H1 (cell line): ENCODE data around the gene RIGI. TPM values are rescaled to one million over a fixed set of nuclear protein-coding genes. Genes with fewer than 3 reads are reported as not detected.

Experiments used
- CTCF ChIA-PET: fragments of 300-600 bp; sonication (Branson Sonifier 250); formaldehyde crosslinking; loops from one replicate; lab custom pipeline; 2021; ENCODE audit not compliant: partially characterized antibody; lab: Charles Lee
- POLR2A ChIA-PET: fragments of 300-600 bp; sonication (Branson Sonifier 250); formaldehyde crosslinking; loops from one replicate; lab custom pipeline; 2021; ENCODE audit warnings: inconsistent platforms; ENCODE audit not compliant: partially characterized antibody; lab: Charles Lee
- DNase-seq, 2 experiments: peaks; one replicate each; pipeline versions ENCODE4 v3.0.0 to v3.0.0-alpha.2; 2010 to 2022; ENCODE audit warnings: low spot score in 2 of 2, low read depth in 1 of 2, mixed read lengths in 1 of 2
- FAIRE-seq: peaks from 2 replicates; lab custom pipeline; 2011; peaks lifted over from hg19 to GRCh38; lab: Jason Lieb, UNC
- H2AFZ ChIP-seq: 2 replicates; pipeline ENCODE4 v1.8.1; 2012; ENCODE audit warnings: low read length, inconsistent platforms
- H2AK5ac ChIP-seq: 2 replicates; pipeline ENCODE4 v1.6.1; 2013; ENCODE audit warnings: low read depth, low read length
- H2BK120ac ChIP-seq: replicated peaks from 2 replicates; pipeline ENCODE3; 2013; ENCODE audit warnings: low read depth, low read length, inconsistent platforms
- H2BK12ac ChIP-seq: 2 replicates; pipeline ENCODE4 v1.6.1; 2013; ENCODE audit warnings: low read depth, low read length
- H2BK15ac ChIP-seq: 2 replicates; pipeline ENCODE4 v1.6.1; 2013; ENCODE audit warnings: low read length
- H2BK20ac ChIP-seq: 2 replicates; pipeline ENCODE4 v1.6.1; 2013; ENCODE audit warnings: low read length
- H2BK5ac ChIP-seq: 2 replicates; pipeline ENCODE4 v1.6.1; 2013; ENCODE audit warnings: low read depth, low read length
- H3K14ac ChIP-seq: 2 replicates; pipeline ENCODE4 v1.6.1; 2013; ENCODE audit warnings: inconsistent platforms; ENCODE audit not compliant: insufficient read length
- H3K18ac ChIP-seq: 2 replicates; pipeline ENCODE4 v1.6.1; 2013; ENCODE audit warnings: low read length; ENCODE audit errors: extremely low read depth
- H3K23ac ChIP-seq: 2 replicates; pipeline ENCODE4 v1.6.1; 2013; ENCODE audit warnings: inconsistent platforms; ENCODE audit not compliant: insufficient read length
- H3K23me2 ChIP-seq: 2 replicates; pipeline ENCODE4 v1.6.1; 2013; ENCODE audit warnings: low read depth, low read length
- H3K27ac ChIP-seq: 2 replicates; pipeline ENCODE4 v1.6.1; 2011; ENCODE audit warnings: low read depth, low read length, inconsistent platforms
- H3K27me3 ChIP-seq, 4 experiments: replicated peaks in 1 of 4; 1 replicate in 1 of 4; 2 replicates in 3 of 4; pipeline versions ENCODE4 v1.6.1 to v1.8.1; 2011 to 2013; ENCODE audit warnings: low read length in 3 of 4, mild to moderate bottlenecking in 3 of 4, inconsistent platforms in 2 of 4, mixed read lengths in 2 of 4, moderate library complexity in 1 of 4; ENCODE audit not compliant: control insufficient read depth in 3 of 4, insufficient read depth in 3 of 4; ENCODE audit errors: extremely low read depth in 1 of 4
- H3K36me3 ChIP-seq, 4 experiments: 2 replicates each; pipeline versions ENCODE4 v1.6.1 to v1.8.1; 2011 to 2013; ENCODE audit warnings: mild to moderate bottlenecking in 4 of 4, low read length in 3 of 4, moderate library complexity in 2 of 4, control low read depth in 1 of 4, inconsistent platforms in 1 of 4; ENCODE audit not compliant: insufficient read depth in 4 of 4, control insufficient read depth in 2 of 4
- H3K4ac ChIP-seq: replicated peaks from 2 replicates; pipeline ENCODE3; 2013; ENCODE audit warnings: low read length, low read depth, mixed read lengths, inconsistent platforms; ENCODE audit not compliant: insufficient read length
- H3K4me1 ChIP-seq, 4 experiments: replicated peaks in 1 of 4; 1 replicate in 1 of 4; 2 replicates in 3 of 4; pipeline versions ENCODE4 v1.6.1 to v1.8.1; 2011 to 2013; ENCODE audit warnings: low read length in 3 of 4, inconsistent platforms in 2 of 4, mixed read lengths in 1 of 4; ENCODE audit not compliant: insufficient read depth in 4 of 4, control insufficient read depth in 3 of 4
- H3K4me2 ChIP-seq, 2 experiments: 2 replicates each; pipeline versions ENCODE4 v1.6.1 to v1.8.1; 2011 to 2013; ENCODE audit warnings: low read depth in 2 of 2, low read length in 2 of 2, control low read depth in 1 of 2, inconsistent platforms in 1 of 2, mild to moderate bottlenecking in 1 of 2; ENCODE audit not compliant: insufficient read depth in 1 of 2
- H3K4me3 ChIP-seq, 4 experiments: fragments of 200-600, 300-600 bp in 1 of 4; sonication (generic), shearing (Covaris generic), sonication (Bioruptor Twin) in 1 of 4; 2 replicates each; pipeline versions ENCODE4 v1.5.1 to v1.8.1; 2011 to 2016; ENCODE audit warnings: low read length in 4 of 4, low read depth in 3 of 4, control low read depth in 2 of 4, inconsistent platforms in 2 of 4, mild to moderate bottlenecking in 2 of 4, mixed read lengths in 1 of 4, moderate library complexity in 1 of 4; ENCODE audit not compliant: insufficient read depth in 2 of 4; ENCODE audit errors: extremely low read depth in 1 of 4
- H3K56ac ChIP-seq: replicated peaks from 2 replicates; pipeline ENCODE3; 2013; ENCODE audit warnings: low read depth, mild to moderate bottlenecking, mixed read lengths, low read length, inconsistent platforms; ENCODE audit not compliant: insufficient read length
- H3K79me1 ChIP-seq: 2 replicates; pipeline ENCODE4 v1.6.1; 2013; ENCODE audit warnings: low read depth, low read length, control low read depth
- H3K79me2 ChIP-seq, 2 experiments: 2 replicates each; pipeline versions ENCODE4 v1.6.1 to v1.8.1; 2012 to 2013; ENCODE audit warnings: low read length in 2 of 2, mild to moderate bottlenecking in 2 of 2, inconsistent platforms in 1 of 2; ENCODE audit not compliant: insufficient read depth in 2 of 2, control insufficient read depth in 1 of 2
- H3K9ac ChIP-seq, 4 experiments: replicated peaks in 1 of 4; 1 replicate in 1 of 4; 2 replicates in 3 of 4; pipeline versions ENCODE4 v1.6.1 to v1.8.1; 2011 to 2013; ENCODE audit warnings: low read depth in 3 of 4, low read length in 3 of 4, control low read depth in 2 of 4, mild to moderate bottlenecking in 2 of 4, moderate library complexity in 2 of 4, inconsistent platforms in 1 of 4; ENCODE audit errors: extremely low read depth in 1 of 4
- H3K9me3 ChIP-seq, 2 experiments: 2 replicates each; pipeline versions ENCODE4 v1.6.1 to v1.8.1; 2012 to 2013; ENCODE audit warnings: mild to moderate bottlenecking in 2 of 2, moderate library complexity in 2 of 2, control low read depth in 1 of 2, inconsistent platforms in 1 of 2, low read depth in 1 of 2, low read length in 1 of 2, mixed read lengths in 1 of 2; ENCODE audit not compliant: insufficient read depth in 2 of 2
- H4K20me1 ChIP-seq, 2 experiments: replicated peaks in 1 of 2; 2 replicates each; pipeline versions ENCODE3 to v1.8.1; 2011 to 2013; ENCODE audit warnings: inconsistent platforms in 2 of 2, low read length in 2 of 2, mild to moderate bottlenecking in 1 of 2; ENCODE audit not compliant: insufficient read depth in 2 of 2, control insufficient read depth in 1 of 2
- H4K5ac ChIP-seq: 2 replicates; pipeline ENCODE4 v1.6.1; 2013; ENCODE audit warnings: low read length, low read depth, mixed read lengths, inconsistent platforms; ENCODE audit not compliant: insufficient read length
- H4K8ac ChIP-seq: 2 replicates; pipeline ENCODE4 v1.8.0; 2013; ENCODE audit warnings: mild to moderate bottlenecking, moderate library complexity, low read length, inconsistent platforms; ENCODE audit not compliant: insufficient read depth; ENCODE audit errors: extremely low read depth
- H4K91ac ChIP-seq: replicated peaks from 2 replicates; pipeline ENCODE3; 2013; ENCODE audit warnings: low read length, mixed read lengths, inconsistent platforms; ENCODE audit not compliant: insufficient read length
- ASH2L ChIP-seq: fragments of 200-600, 300-600 bp; sonication (generic); IDR thresholded peaks from one replicate; pipeline ENCODE4 v1.7.1; 2017; ENCODE audit warnings: low read length
- CBX8 ChIP-seq: fragments of 300-800, 300-1000 bp; sonication (generic); IDR thresholded peaks from 2 replicates; pipeline ENCODE4 v1.7.1; 2016; ENCODE audit warnings: low read depth, low read length, borderline replicate concordance
- CEBPB ChIP-seq: IDR thresholded peaks from 2 replicates; pipeline ENCODE4 v1.6.1; 2012; ENCODE audit warnings: low read depth, low read length
- EGR1 ChIP-seq: IDR thresholded peaks from 2 replicates; pipeline ENCODE4 v1.6.1; 2011; ENCODE audit warnings: low read depth, low read length, borderline replicate concordance
- KDM4A ChIP-seq: IDR thresholded peaks from one replicate; pipeline ENCODE4 v1.7.1; 2012; ENCODE audit warnings: low read depth, mild to moderate bottlenecking, moderate library complexity, low read length, inconsistent platforms; ENCODE audit not compliant: severe bottlenecking
- MAX ChIP-seq: IDR thresholded peaks from 2 replicates; pipeline ENCODE4 v1.6.1; 2012; ENCODE audit warnings: inconsistent platforms
- NANOG ChIP-seq: IDR thresholded peaks from 2 replicates; pipeline ENCODE4 v1.6.1; 2011; ENCODE audit warnings: low read length, low read depth, mild to moderate bottlenecking, inconsistent platforms; ENCODE audit not compliant: insufficient read depth, poor library complexity, severe bottlenecking
- POLR2A ChIP-seq, 2 experiments: IDR thresholded peaks; 1 replicate in 1 of 2; 2 replicates in 1 of 2; pipeline ENCODE4 v1.6.1; 2011; ENCODE audit warnings: low read depth in 2 of 2, low read length in 2 of 2, mild to moderate bottlenecking in 2 of 2; ENCODE audit errors: control extremely low read depth in 1 of 2
- POU5F1 ChIP-seq: IDR thresholded peaks from 2 replicates; pipeline ENCODE4 v1.6.1; 2011; ENCODE audit warnings: low read depth, mild to moderate bottlenecking, low read length, moderate library complexity
- TCF12 ChIP-seq: IDR thresholded peaks from 2 replicates; pipeline ENCODE4 v1.6.1; 2011; ENCODE audit warnings: low read depth, mild to moderate bottlenecking, low read length
- USF2 ChIP-seq: IDR thresholded peaks from 2 replicates; pipeline ENCODE4 v1.6.1; 2011; ENCODE audit warnings: low read length, improper control_type of control experiment
- WGBS, 2 experiments: shearing (Covaris generic) in 1 of 2; methylation state at CpG; one replicate each; pipeline versions ENCODE4 v1.1.6 to v1.1.7; 2013 to 2015; ENCODE audit warnings: low lambda C conversion rate in 2 of 2, mixed read lengths in 2 of 2, inconsistent platforms in 1 of 2, low coverage in 1 of 2, missing lambda C conversion rate in 1 of 2; ENCODE audit not compliant: insufficient replicate concordance in 2 of 2, insufficient coverage in 1 of 2, insufficient read length in 1 of 2; ENCODE audit errors: extremely low coverage in 1 of 2, missing lambda C conversion rate in 1 of 2; 5-methylcytosine and 5-hydroxymethylcytosine counted together
- polyA plus RNA-seq, 7 experiments: library from polyadenylated mRNA; depleted of rRNA in 3 of 7; stranded (reverse) in 5 of 7; unstranded in 2 of 7; fragments of >200 nt in 5 of 7; fragments of 200-250 nt in 2 of 7; gene quantifications; 1 replicate in 5 of 7; 2 replicates in 1 of 7; 4 replicates in 1 of 7; pipeline versions ENCODE4 v1.2.1 to v1.2.3, GENCODE V29; 2011 to 2013; ENCODE audit warnings: missing spikeins in 2 of 7, mixed read lengths in 2 of 7
- total RNA-seq: library from RNA; stranded (reverse); fragmentation: NEBNext Ultra II Directional; extraction: Animal tissue kit (Norgen Biotek cat#: 25700); gene quantifications from 2 replicates; pipeline ENCODE4 v1.2.1, GENCODE V29; 2021

The RIGI gene
- total and polyA plus RNA-seq, 2 of the 8 experiments (the other 6 are each of a cell fraction or from before 2014, with no cell fraction given), result 3.1 to 6.7 TPM

GRCh38 chr9:32525709-32526030 lies 326 bp downstream of the RIGI start:
- Histone ChIP-seq H4K5ac (no peak overlapping the region), H3K4me1 (peaks cover 0 to 5% (median 2%) of the 10 kb centered on the region in 4 experiments; a peak in 3 of 7 replicates), H4K20me1 (no peaks in the 10 kb centered on the region), H2AK5ac (no peak overlapping the region), H3K23ac (no peak overlapping the region), H3K79me1 (no peaks in the 10 kb centered on the region; the same call in 1 of the 2 replicates), H3K27ac (peak overlapping the region; percentile 53), H4K91ac (no peak overlapping the region), H3K18ac (no peak overlapping the region; the same call in 1 of the 2 replicates), H2BK5ac (peak overlapping the region; percentile 17; the same call in 1 of the 2 replicates), H3K4me2 (peak overlapping the region; percentile 78 to 83), H3K79me2 (0 out of 4 replicates have a peak, but pooled peaks cover 0 to 13% of the 10 kb centered on the region in 2 experiments), H3K56ac (no peak overlapping the region), H2BK15ac (no peak overlapping the region), H3K27me3 (no peaks in the 10 kb centered on the region), H2AFZ (peak overlapping the region; percentile 80), H3K9ac (peak overlapping the region in 3 of 4 experiments; percentile 75 to 79 (median 77); a peak in 6 of 7 replicates), H3K4ac (no peak overlapping the region), H3K4me3 (peak overlapping the region; percentile 67 to 90 (median 82)), H3K23me2 (peaks cover 4% of the 10 kb centered on the region; the same call in 1 of the 2 replicates), H3K36me3 (peaks cover 0 to 2% (median 0%) of the 10 kb centered on the region in 4 experiments; a peak in 2 of 8 replicates), H4K8ac (no peak overlapping the region), H2BK120ac (no peak overlapping the region), H2BK20ac (no peak overlapping the region), H3K14ac (no peak overlapping the region), H2BK12ac (no peak overlapping the region), H3K9me3 (peaks cover under 1 to 2% of the 10 kb centered on the region in 2 experiments; a peak in 2 of 4 replicates)
- DNase-seq, result no peak
- POLR2A ChIA-PET, result interaction anchor here (0.5 to 2.4 kb wide), 15 partner anchors 10 to 1773 kb away, joined by 3 to 10 read pairs (median 3); partner anchors contain the start of genes DNAJA1, NDUFB6, SMIM27 and TOPORS
- FAIRE-seq, result no peak
- CTCF ChIA-PET, result interaction anchor here (0.7 to 3.3 kb wide), 26 partner anchors 9 to 536 kb away, joined by 3 to 59 read pairs (median 6); partner anchors contain the start of gene ACO1
- WGBS, 2 experiments, result 11% methylated on average over 4 of the region's 4 CpGs; no CpG with 5 or more reads in 1 of the 2 experiments
- TF ChIP-seq NANOG (no peak), EGR1 (no peak), CEBPB (no peak), POLR2A (IDR thresholded peaks at IDR 0.05; ENCODE audit: control extremely low read depth in 1 of 2, low read depth in 2 of 2, low read length in 2 of 2) (no peak), USF2 (no peak), ASH2L (no peak), TCF12 (no peak), POU5F1 (no peak), CBX8 (no peak), MAX (no peak), KDM4A (no peak)
